ENCODE measurements around the gene CBLL1. TPM values are rescaled to one million over a fixed set of nuclear protein-coding genes. Genes with fewer than 3 reads are reported as not detected.

CBLL1 gene
- total and polyA plus RNA-seq, 2 of the 4 experiments (the other 2 are of a cell fraction): 15.6 to 19.0 TPM

DNA sequence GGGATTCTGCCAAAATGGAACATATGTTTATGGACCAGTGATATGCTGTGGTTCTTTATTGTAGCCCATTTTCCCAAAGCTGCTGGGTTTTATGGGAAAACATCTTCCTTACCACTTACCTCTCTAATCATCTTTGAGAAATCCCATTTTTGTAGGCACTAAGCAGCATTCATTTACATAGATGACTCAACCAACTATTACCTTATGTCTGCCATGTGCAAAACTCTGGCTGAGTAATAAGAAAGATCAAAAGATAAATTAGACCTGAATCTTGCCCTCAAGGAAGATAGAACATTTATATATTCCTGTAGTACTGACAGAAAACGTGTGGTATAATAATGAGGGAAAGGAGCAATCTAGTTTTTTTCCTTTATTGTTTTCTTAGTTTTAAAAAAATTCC lies 24.3 kb downstream of the CBLL1 start:
- Histone ChIP-seq H4K8ac (ENCODE audit: low read depth in 2 of 2, low read length in 2 of 2) (no peak overlapping the region), H3K79me1 (ENCODE audit: low read depth in 1 of 2, low read length in 2 of 2) (no peaks in the 10 kb centered on the region), H4K91ac (ENCODE audit: insufficient read depth, low read depth, low read length) (no peak overlapping the region), H3K4me2 (ENCODE audit: low read depth, low read length) (no peak overlapping the region), H2BK20ac (ENCODE audit: low read depth, low read length) (no peak overlapping the region), H3K4me3 (ENCODE audit: insufficient read depth, low read depth, low read length) (no peak overlapping the region), H3K36me3 (ENCODE audit: control insufficient read depth, insufficient read depth, low read length) (no peaks in the 10 kb centered on the region), H3K23ac (ENCODE audit: low read depth, low read length) (no peak overlapping the region), H3K4me1 (ENCODE audit: control insufficient read depth, insufficient read depth, low read length) (no peaks in the 10 kb centered on the region), H3K27ac (ENCODE audit: insufficient read depth, low read length) (no peak overlapping the region), H3K27me3 (ENCODE audit: control insufficient read depth, insufficient read depth, low read length) (peaks cover 3% of the 10 kb centered on the region; the same call in 1 of the 2 replicates), H2AK5ac (ENCODE audit: low read depth, low read length) (no peak overlapping the region), H3K9me1 (ENCODE audit: insufficient read depth, low read length) (no peaks in the 10 kb centered on the region), H3K56ac (ENCODE audit: extremely low read depth, insufficient read depth, low read length) (no peak overlapping the region), H3K18ac (ENCODE audit: low read depth, low read length) (no peak overlapping the region), H3K4ac (ENCODE audit: low read depth, low read length) (no peak overlapping the region), H2BK15ac (ENCODE audit: low read depth, low read length) (no peak overlapping the region), H3K9me3 (ENCODE audit: control insufficient read depth, insufficient read depth, low read length) (no peaks in the 10 kb centered on the region), H2AFZ (replicated peaks; ENCODE audit: low read length, poor library complexity) (no peak overlapping the region), H2AK9ac (replicated peaks; ENCODE audit: low read depth, low read length, poor library complexity) (no peak overlapping the region), H3K9ac (ENCODE audit: low read depth, low read length) (no peak overlapping the region), H3K14ac (replicated peaks; ENCODE audit: low read depth, low read length) (no peak overlapping the region), H2BK120ac (ENCODE audit: low read depth, low read length) (no peak overlapping the region), H4K5ac (ENCODE audit: low read depth, low read length) (no peak overlapping the region), H4K20me1 (ENCODE audit: insufficient read depth, low read length) (no peaks in the 10 kb centered on the region), H2BK5ac (ENCODE audit: low read depth, low read length, poor library complexity, severe bottlenecking) (no peak overlapping the region)
- dilution Hi-C loops (cut with HindIII; ENCODE audit: low sequenced_read_pairs, unreplicated experiment): no loop called here
- POLR2A ChIA-PET (ENCODE audit: unreplicated experiment): no interaction called here
- intact Hi-C loops (cut with micrococcal nuclease): no loop called here
- TF ChIP-seq CEBPB (IDR thresholded peaks at IDR 0.05; ENCODE audit: low read depth, low read length) (no peak), FOS (IDR thresholded peaks at IDR 0.05; ENCODE audit: low read depth, low read length) (no peak), NFE2L2 (IDR thresholded peaks at IDR 0.05; ENCODE audit: low read depth, low read length) (no peak), MXI1 (IDR thresholded peaks at IDR 0.05; ENCODE audit: borderline replicate concordance, low read depth, low read length) (no peak), CHD1 (IDR thresholded peaks at IDR 0.05; ENCODE audit: low read depth, low read length) (no peak), MAZ (IDR thresholded peaks at IDR 0.05; ENCODE audit: borderline replicate concordance, low read depth, low read length) (no peak), POLR2A (IDR thresholded peaks at IDR 0.05; ENCODE audit: low read depth, low read length) (no peak), RFX5 (IDR thresholded peaks at IDR 0.05; ENCODE audit: low read depth, low read length) (no peak), RCOR1 (IDR thresholded peaks at IDR 0.05; ENCODE audit: insufficient replicate concordance, low read length) (no peak), RAD21 (IDR thresholded peaks at IDR 0.05; ENCODE audit: low read length) (no peak), BHLHE40 (IDR thresholded peaks at IDR 0.05; ENCODE audit: low read depth, low read length) (no peak), MAFK (IDR thresholded peaks at IDR 0.05; ENCODE audit: low read depth, low read length) (no peak), SMC3 (IDR thresholded peaks at IDR 0.05; ENCODE audit: low read depth, low read length) (no peak)
- TF ChIP-seq, protein P1, sequence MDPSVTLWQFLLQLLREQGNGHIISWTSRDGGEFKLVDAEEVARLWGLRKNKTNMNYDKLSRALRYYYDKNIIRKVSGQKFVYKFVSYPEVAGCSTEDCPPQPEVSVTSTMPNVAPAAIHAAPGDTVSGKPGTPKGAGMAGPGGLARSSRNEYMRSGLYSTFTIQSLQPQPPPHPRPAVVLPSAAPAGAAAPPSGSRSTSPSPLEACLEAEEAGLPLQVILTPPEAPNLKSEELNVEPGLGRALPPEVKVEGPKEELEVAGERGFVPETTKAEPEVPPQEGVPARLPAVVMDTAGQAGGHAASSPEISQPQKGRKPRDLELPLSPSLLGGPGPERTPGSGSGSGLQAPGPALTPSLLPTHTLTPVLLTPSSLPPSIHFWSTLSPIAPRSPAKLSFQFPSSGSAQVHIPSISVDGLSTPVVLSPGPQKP (IDR thresholded peaks at IDR 0.05; ENCODE audit: borderline replicate concordance, low read depth, low read length): no peak
- TF ChIP-seq, protein P2, sequence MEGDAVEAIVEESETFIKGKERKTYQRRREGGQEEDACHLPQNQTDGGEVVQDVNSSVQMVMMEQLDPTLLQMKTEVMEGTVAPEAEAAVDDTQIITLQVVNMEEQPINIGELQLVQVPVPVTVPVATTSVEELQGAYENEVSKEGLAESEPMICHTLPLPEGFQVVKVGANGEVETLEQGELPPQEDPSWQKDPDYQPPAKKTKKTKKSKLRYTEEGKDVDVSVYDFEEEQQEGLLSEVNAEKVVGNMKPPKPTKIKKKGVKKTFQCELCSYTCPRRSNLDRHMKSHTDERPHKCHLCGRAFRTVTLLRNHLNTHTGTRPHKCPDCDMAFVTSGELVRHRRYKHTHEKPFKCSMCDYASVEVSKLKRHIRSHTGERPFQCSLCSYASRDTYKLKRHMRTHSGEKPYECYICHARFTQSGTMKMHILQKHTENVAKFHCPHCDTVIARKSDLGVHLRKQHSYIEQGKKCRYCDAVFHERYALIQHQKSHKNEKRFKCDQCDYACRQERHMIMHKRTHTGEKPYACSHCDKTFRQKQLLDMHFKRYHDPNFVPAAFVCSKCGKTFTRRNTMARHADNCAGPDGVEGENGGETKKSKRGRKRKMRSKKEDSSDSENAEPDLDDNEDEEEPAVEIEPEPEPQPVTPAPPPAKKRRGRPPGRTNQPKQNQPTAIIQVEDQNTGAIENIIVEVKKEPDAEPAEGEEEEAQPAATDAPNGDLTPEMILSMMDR (conservative IDR thresholded peaks at IDR 0.05; ENCODE audit: low read depth, low read length): no peak
- TF ChIP-seq, protein P3, sequence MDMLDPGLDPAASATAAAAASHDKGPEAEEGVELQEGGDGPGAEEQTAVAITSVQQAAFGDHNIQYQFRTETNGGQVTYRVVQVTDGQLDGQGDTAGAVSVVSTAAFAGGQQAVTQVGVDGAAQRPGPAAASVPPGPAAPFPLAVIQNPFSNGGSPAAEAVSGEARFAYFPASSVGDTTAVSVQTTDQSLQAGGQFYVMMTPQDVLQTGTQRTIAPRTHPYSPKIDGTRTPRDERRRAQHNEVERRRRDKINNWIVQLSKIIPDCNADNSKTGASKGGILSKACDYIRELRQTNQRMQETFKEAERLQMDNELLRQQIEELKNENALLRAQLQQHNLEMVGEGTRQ (IDR thresholded peaks at IDR 0.05; ENCODE audit: low read depth, low read length): no peak
- BruUV-seq (replicated peaks): no TSS peak
- ATAC-seq (ENCODE audit: low read depth) (no peak), DNase-seq (no peak)
- in situ Hi-C loops (cut with MboI; ENCODE audit: low sequenced_read_pairs): no loop called here
- WGBS, 2 experiments (ENCODE audit: extremely low coverage in 2 of 2, insufficient read length in 1 of 2): no CpG with 5 or more reads among the region's 1 CpG
- CTCF ChIA-PET: no interaction called here

Measured in IMR-90 (cell line).